M059J (cell line): ENCODE data around the gene EIF3C. TPM values are rescaled to one million over a fixed set of nuclear protein-coding genes. Genes with fewer than 3 reads are reported as not detected.
"Not testable (repeated sequence)": the region's sequence is repeated elsewhere in the genome, so short reads cannot be mapped to it uniquely, and the experiment has no call there.

Source experiments
- DNase-seq: peaks from one replicate; pipeline ENCODE4 v3.0.0-alpha.2; 2012; ENCODE audit warnings: low read depth
- total RNA-seq: library from RNA; depleted of rRNA; stranded (reverse); fragments of >200 nt; shearing (Covaris generic); gene quantifications from 2 replicates; pipeline ENCODE4 v1.2.3, GENCODE V29; 2014; rRNA removed

EIF3C gene
- total RNA-seq: 21.4 and 41.2 TPM in 2 replicates

GRCh38 chr16:28711220-28712083 is at the start of gene EIF3C:
Gene EIF3C (plus strand): TSS chr16:28711464. CDS start chr16:28711687, 223 bp downstream.
- not testable (repeated sequence) for DNase-seq

DNA sequence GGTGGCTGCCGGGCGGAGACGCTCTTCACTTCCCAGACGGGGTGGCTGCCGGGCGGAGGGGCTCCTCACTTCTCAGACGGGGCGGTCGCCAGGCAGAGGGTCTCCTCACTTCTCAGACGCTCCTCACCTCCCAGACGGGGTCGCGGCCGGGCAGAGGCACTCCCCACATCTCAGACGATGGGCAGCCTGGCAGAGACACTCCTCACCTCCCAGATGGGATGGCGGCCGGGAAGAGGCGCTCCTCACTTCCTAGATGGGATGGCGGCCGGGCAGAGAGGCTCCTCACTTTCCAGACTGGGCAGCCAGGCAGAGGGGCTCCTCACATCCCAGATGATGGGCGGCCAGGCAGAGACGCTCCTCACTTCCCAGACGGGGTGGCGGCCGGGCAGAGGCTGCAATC is 45.0 kb upstream of the EIF3C start:
- not testable (repeated sequence) for DNase-seq

DNA sequence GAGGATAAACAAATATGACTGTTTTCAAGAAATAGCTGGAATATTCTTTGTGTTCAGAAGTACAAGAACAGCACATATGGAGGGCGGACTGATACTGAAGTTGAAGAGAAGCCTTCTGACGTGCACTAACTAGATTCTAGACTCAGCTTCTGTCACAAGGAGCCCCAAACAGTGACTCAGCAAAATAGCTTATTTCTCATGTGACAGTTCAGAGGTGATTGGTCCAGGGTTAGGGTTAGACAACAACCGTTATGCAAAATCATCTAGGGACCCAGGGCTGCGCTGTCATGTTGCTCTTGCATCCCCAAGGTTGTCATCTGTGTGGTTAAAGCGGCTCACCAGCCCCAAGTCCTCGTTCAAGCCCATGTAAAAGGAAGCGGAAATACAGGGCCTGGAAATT is 43.8 kb upstream of the EIF3C start:
- not testable (repeated sequence) for DNase-seq

DNA sequence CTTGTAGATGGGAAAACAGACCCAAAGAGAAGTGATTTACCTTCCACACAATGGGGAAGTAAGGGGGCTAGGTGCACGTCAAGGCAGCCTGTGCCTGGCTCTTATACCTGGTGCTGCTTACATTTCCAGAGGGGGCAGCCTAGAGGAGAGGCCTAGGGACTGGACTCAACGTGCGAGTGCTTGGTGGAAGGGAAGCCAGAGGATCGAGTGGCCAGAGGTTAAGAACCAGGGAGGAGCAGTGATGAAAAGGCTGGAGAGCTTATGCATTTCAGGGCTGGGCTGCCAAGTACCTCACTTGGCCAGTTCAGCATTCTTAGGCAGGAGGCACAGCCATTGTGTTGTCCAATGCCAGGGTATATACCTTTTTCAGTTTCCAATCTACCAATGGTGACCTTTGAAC is 43.1 kb upstream of the EIF3C start:
- not testable (repeated sequence) for DNase-seq

DNA sequence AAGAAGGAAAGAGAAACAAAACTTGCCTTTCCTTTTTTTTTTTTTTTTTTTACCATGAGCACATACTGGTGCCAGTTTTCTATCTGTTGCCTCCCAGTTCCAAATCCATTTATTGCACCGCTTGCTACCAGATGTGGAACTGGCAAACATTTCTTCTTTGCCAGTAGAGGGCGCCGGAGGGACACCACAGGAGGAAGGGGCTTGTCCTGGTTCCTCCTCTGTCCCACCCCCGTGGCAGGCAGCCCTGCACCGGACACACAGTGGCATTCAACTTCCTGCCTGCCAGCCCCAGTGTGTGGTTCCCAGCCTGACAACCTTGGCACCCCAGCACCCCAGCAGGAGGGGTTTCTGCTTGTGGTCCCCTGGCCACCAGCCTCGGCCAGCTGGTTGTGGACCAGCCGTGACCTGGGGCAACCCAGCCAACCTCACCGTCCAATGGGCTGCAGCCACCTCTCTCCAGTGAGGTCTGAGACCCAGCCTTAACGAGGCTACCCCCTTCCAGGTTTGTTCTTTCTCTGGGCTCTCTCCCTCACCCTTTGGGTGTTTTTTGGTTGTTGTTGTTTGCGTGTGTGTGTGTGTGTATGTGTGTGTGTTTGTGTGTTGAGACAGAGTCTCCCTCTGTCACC is 22.8 kb upstream of the EIF3C start:
- DNase-seq: not testable (repeated sequence)

GRCh38 chr16:28689425-28689824 is 21.8 kb upstream of the EIF3C start:
- not testable (repeated sequence) for DNase-seq

DNA sequence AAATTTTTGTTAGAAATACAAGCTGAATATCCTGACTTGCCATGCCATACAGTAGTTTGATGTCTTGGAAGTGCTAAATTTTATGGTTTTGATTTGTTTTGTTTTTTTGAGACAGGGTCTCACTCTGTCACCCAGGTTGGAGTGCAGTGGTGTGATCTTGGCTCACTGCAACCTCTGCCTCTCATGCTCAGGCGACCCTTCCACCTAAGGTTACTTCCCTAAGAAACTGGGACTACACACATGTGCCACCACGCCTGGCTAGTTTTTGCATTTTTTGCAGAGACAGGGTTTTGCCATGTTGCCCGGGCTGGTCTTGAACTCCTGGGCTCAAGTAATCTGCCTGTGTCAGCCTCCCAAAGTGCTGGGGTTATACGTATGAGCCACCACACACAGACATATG is 19.5 kb upstream of the EIF3C start:
- not testable (repeated sequence) for DNase-seq

GRCh38 chr16:28693257-28693950 is 17.9 kb upstream of the EIF3C start:
- DNase-seq: not testable (repeated sequence)

DNA sequence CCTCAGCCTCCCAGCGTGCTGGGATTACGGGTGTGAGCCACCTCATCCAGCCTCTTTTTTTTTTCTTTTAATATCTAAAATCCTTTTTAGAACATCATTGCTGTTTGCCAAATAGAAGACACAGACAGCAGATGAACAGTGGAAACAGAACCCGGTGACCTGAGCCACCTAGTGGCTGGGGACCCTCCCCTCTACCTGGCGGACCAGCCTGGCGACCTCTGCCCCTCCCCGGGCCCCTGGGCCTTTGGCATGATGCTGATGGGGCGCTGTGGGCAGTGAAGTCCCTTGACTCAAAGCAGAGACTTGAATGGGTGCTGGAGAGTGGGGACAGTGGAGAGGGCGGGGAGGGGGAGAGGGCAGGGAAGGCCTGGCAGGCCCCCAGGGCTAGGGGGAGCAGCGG is 11.5 kb upstream of the EIF3C start:
- DNase-seq: not testable (repeated sequence)

- DNase-seq: not testable (repeated sequence)
Measured at GRCh38 chr16:28700349-28700748, 10.9 kb upstream of the EIF3C start.

DNA sequence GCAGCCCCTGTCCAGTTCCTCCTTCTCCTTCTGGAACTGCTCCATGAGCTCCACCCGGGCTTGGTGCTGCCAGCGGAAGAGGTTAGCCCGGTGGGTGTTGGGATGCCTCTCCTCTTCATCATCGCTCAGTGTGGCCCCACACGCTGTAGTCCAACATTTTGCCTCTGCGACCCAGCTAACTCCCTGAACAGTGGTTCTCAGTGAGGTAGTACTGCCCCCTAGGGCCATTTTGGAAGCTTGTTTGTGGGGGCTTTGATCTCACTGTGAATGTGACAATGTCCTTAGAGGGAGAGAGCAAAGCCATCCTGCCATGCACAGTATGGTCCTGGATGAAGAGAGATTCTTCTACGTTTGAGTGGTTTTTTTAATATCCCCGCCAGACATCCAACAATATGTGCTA is 9.9 kb upstream of the EIF3C start:
- DNase-seq: not testable (repeated sequence)

- DNase-seq: not testable (repeated sequence)
Measured at GRCh38 chr16:28704246-28704645, 7.0 kb upstream of the EIF3C start.

GRCh38 chr16:28722852-28723650 is 11.8 kb downstream of the EIF3C start:
- not testable (repeated sequence) for DNase-seq

DNA sequence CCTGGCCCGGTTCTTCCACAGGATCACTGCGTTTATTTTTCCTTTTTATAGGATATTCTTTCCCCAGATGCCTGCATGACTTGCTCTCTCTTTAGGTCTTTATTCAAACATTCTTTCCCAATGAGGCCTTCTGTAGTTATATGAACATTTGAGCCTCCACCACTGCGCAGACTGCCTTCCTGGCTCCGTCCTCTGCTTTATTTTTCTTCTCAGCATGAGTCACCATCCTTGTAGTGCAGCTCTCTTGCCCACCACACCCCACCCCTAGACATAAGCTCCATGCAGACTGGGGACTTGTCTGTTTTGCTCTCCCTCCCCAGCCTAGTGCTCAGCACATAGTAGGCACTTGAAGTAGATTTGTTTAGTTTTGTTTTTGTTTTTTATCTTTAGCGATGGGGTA is 20.0 kb downstream of the EIF3C start:
- not testable (repeated sequence) for DNase-seq

DNA sequence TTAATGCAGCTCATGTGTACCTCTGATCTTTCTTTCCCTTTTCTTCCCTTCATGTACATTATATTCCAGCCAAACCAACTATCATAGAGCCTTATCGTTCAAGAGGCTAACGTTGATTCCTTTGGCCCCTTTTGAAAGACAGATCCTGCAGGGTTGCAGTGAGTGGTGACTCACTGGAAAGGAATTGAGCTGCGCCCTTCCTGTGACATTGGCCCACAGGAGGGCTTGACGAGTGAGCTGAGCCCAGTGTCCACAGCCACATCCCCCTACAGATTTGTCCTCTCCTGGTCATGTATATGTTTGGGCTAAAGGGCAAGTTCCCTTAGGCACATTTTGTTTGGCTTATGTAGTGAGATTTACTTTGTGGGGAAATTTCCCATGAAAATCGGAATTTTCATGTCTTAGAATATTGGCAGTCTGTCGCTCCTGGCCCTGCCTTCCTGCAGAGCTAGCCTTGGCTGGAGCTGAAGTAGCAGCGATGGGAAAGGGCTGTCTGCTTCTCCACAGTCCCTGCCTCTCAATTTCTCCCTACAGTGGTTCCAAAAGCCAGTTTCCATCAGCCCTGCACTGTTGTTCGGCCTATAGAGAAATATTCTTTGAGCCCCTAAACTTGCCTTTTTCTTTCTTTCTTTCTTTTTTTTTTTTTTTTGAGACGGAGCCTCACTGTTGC is 21.3 kb downstream of the EIF3C start:
- not testable (repeated sequence) for DNase-seq

DNA sequence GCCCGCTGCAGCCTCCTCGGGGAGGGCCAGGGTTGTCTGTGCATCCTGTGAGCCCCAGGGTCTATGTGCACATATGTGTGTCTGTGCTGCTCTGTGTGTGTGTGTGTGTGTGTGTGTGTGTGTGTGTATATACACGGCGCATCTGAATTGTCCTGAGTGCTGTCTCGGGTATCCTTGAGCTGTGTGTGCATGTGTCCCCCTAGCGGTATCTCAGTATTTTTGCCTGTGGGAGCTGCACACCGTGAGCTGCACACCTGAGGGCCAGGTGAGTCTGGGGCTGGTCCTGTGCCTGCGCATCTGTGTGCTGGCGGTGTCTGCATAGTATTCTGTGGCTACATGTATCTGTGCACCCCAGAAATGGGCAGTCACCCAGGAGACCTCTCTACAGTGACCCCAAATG is 28.5 kb downstream of the EIF3C start:
- DNase-seq: not testable (repeated sequence)

GRCh38 chr16:28740631-28741030 is 29.4 kb downstream of the EIF3C start:
- not testable (repeated sequence) for DNase-seq

DNA sequence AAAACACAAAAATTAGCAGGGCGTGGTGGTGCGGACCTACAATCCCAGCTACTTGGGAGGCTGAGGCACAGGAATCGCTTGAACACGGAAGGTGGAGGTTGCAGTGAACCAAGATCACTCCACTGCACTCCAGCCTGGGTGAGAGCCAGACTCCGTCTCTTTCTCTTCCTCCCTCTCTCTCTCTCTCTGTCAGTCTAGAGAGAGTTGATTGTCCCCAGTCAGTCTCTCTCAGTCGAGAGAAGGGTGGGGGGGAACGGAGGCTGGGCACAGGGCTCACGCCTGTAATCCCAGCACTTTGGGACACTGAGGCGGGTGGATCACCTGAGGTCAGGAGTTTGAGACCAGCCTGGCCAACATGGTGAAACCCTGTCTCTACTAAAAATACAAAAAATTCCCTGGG is 30.0 kb downstream of the EIF3C start:
- DNase-seq: not testable (repeated sequence)

DNA sequence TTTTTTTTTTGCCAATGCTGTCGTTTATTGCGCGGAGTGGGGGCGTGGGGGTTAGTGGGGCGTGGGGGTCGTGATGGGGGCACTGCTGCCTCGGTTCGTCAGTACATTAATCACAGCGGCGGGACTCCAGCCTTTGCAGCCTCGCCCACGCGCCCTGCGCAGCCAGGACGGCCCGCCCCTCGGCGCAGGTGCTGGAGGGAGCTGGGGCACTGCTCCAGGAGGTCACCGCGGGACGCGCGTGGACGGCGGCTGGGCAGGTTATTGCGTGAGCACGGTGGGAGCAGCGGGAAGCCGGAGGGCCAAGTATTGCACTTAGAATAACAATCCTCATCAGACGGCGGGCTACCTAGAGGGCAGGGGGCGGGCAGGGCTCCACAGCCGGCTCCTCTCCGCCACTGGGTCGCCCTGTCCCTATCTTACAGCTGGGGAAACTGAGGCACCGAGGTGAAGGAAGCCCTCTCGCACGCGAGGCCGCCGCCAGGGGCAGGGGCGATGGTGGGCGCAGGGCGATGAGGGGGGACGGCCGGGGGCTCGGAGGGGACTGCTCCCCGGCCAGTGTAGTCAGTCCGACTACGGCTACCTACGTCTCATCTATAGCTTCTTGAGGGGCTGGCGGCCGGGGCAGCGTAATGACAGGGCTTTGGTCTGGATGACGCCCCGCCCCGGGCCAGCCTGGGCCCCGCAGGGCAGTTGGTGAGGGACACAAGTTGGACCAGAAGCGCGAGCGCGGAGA is 35.5 kb downstream of the EIF3C start:
- not testable (repeated sequence) for DNase-seq

DNA sequence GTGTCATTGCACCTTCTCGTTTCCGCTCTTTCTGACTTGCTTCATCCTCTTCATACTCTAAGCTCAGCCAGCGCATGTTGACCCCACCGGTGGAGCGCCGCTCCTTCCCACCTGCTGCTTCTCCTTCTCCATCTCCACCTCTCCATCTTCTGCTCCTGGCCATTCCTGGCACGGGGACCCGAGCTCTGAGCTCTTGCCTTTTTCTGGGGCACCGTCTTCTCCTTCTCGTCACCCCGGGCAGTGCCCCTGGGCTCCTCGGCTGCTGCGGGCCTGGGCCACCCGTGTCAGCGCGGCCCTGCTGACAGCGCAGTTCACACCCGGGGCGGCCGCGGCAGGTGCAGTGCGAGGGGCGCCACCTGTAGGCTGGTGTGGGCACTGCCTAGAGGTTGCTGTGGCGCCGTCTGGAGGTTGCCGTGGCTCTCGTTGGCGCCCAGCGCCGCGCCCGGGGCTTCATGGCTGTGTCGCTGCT is 38.8 kb downstream of the EIF3C start:
- DNase-seq: not testable (repeated sequence)
